NCI-H460 (cell line): ENCODE results near the gene HERC6. TPM values are rescaled to one million over a fixed set of nuclear protein-coding genes. Genes with fewer than 3 reads are reported as not detected.
"Not testable (repeated sequence)": the region's sequence is repeated elsewhere in the genome, so short reads cannot be mapped to it uniquely, and the experiment has no call there.

Experiments
- DNase-seq: peaks from one replicate; pipeline ENCODE4 v3.0.0-alpha.2; 2016; ENCODE audit warnings: low read depth; ENCODE audit errors: extremely low read depth
- total RNA-seq: library from RNA; depleted of rRNA; stranded (reverse); fragments of >200 nt; shearing (Covaris generic); gene quantifications from 2 replicates; pipeline ENCODE4 v1.2.3, GENCODE V29; 2014

HERC6 gene
- total RNA-seq, 1 experiment from 2014 or later, result 5.2 TPM

DNA sequence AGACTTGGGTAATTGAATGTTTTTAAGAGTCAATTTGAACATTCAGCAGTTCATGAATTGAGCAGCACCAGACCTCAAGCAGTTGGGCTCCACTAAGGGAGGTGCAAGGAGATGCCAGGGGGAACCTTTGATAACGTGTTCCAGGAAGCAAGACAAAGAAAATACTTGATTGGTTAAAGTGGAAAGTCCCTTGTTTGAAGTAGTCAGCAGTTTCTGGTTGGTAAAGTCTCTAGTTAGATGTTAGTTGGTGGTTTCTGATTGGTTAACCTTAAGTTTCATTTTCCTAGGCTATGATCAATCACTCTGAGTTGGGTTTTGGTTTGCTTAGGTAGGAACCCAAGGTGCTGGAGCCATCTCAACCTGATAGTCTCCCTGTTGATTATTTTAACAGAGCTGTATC is 4.0 kb downstream of the HERC6 start:
- DNase-seq, result no peak

DNA sequence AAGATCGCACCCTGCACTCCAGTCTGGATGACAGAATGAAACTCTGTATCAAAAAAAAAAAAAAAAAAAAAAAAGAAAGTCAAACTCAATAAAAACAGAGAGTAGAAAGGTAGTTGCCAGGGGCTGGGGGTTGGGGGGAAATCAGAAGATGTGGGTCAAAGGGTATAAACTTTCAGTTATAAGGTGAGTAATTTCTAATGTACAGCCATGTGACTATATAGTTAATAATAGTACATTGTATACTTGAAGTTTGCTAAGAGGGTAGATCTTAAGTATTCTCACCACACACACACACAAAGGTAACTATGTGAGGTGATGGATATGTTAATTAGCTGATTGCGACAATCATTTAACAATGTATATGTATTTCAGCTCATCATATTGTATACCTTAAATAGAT is 11.5 kb downstream of the HERC6 start:
- no peak for DNase-seq

DNA sequence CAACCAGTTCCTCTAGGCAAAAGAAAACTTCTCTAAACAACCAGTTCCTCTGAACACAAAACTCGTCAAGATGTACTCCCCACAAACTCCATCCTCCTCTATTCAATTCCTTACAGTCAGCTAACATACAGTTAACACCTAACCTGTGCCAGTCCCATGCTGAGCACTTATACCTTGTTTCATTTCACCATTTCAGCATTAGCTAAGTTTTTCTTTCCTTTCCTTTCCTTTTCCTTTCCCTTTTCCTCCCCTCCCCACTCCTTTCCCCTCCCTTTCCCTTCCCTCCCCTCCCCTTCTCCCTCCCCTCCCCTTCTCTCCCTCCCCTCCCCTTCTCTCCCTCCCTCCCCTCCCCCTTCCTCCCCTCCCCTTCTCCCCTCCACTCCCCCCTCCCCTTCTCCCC is 13.1 kb downstream of the HERC6 start:
- DNase-seq, result no peak

DNA sequence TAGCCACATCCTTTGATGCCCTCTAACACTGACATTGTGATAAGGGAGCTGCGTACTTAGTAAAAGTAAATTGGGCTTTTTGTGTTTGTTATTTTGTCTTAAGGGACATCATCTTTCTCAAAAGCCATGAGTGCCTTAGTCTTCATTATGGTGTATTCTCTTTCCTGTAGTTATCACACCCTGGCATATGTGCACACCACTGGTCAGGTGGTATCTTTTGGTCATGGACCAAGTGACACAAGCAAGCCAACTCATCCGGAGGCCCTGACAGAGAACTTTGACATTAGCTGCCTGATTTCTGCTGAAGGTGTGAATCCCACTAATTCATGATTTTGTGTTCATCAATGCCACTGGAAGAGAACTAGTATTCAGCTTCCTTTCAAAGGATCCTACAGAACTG is 18.0 kb downstream of the HERC6 start:
- no peak for DNase-seq

DNA sequence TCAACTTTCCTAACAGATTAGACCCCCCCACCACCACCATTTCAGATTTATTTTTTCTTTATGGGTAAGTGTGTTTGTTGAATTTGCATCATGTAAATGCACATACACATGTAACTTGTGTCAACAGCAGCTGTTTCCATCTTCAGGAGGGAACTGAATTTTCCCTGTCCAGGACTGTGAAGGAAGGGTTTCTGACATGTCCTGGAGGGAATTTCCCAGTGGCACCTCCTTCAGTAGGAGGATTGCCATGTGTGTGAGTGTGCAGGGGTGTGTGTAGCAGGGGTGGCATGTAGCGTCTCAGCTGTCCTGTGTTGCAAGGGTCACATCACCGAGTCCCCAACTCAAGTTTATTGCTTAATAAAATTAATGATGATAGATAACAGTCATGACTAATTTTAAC is 19.7 kb downstream of the HERC6 start:
- DNase-seq, result no peak

DNA sequence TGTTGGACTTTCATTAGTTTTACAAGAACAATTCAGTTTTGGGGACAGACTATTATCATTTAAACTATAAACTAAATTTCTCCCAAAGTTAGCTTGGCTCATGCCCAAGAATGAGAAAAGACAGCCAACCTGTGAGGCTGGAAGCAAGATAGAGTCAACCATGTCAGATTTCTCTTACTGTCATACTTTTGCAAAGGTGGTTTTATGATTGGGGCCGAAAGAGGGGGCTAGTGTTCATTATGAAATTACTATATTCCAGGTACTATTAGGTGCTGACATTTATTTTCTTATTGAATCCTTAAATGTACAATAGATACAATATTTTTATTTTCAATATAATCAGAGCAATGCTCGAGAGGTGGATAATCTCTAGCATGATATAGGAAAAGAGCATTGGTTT is 30.6 kb downstream of the HERC6 start:
- no peak for DNase-seq

DNA sequence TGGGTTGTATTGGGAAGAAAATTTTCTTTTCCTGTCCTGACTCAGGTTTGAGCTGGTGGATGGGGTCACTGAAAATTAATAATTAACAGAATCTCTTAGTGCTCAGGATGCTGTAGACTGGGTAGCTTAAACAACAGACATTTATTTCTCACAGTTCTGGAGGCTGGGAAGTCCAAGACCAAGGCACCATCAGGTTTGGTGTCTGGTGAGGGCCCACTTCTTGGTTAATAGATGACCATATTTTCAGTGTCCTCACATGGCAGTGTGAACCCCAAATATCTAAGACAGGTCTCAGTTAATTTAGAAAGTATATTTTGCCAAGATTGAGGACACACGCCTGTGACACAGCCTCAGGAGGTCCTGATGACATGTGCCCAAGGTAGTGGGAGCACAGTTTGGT is 31.1 kb downstream of the HERC6 start:
- no peak for DNase-seq

DNA sequence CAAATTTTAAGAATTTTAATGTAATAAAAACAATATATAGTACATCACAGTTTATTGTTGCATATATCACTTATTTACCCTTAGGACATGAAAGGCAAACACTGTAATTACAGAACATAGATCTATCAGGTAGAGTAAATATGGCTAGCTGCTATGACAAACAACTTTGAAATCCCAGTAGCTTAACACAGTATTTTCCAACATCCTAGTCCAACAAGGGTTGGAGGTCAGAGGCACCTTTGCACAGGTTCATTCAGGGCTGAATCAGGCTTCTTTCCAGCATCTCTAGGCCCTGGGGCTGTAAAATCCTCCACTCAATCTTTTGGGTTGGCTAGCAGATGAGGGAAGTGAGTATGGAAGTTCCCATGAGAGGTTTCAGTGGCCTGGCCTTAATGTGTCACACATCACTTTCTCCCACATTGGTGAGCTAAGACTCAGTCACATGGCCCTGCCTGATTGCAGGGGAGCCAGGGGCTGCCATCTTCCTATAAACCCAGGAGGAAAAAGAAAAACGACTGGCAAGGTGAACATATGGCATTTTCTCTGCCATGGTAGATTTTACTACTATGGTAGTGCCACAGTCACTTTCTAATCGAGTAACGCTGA is 32.9 kb downstream of the HERC6 start:
- DNase-seq, result no peak

DNA sequence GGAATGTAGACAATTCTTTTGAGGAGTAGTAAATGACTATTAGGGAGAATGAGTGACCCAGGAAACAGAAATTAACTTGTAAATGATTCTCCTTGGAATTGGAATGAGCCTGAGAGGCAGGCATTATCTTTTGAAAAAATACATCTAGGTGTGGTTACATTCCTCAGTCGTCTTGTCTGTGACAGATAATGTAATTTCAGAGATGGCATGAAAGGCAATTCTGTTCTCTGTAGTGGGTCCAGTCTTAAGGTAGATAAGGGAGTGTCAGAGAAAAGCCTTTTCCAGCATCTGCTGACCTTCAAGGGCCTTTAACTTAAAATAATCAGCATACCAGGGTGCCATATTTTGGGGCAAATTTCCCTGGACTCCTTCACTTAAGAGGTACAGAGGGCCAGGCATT is 35.1 kb downstream of the HERC6 start:
- no peak for DNase-seq

DNA sequence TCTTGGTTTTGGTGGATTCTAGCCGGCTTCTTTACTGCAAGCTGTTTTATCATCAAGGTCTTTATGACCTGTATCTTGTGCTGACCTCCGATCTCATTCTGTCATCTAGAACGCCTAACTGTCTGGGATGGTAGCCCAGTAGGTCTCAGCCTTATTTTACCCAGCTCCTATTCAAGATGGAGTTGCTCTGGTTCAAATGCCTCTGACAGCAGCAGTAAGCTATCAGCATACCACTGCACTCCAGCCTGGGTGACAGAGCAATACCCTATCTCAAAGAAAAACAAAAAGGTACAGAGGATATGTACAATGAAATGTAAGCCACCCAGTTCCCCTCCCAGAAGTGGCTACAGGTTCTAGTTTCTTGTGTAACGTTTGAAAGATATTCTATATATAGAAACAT is 36.1 kb downstream of the HERC6 start:
- no peak for DNase-seq

DNA sequence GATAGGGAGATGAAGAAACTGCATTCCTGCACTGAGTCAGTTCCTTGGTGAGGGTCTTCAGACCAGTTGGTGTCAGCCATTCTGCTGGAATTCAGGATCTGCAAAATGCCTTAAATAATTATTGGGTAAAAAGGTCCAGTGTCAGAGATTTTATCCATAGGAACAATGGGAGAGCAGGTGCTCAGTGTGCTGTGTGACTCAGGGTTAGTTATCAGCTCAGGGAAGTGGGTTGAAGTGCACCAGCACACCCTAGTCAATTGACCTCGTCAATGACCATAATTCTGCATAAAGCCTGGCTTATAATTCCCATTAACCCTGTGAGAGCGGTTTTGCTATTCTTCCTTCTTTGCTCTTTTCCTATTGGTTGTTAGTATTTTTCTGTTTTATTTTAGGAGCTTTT is 37.3 kb downstream of the HERC6 start:
- DNase-seq, result no peak

DNA sequence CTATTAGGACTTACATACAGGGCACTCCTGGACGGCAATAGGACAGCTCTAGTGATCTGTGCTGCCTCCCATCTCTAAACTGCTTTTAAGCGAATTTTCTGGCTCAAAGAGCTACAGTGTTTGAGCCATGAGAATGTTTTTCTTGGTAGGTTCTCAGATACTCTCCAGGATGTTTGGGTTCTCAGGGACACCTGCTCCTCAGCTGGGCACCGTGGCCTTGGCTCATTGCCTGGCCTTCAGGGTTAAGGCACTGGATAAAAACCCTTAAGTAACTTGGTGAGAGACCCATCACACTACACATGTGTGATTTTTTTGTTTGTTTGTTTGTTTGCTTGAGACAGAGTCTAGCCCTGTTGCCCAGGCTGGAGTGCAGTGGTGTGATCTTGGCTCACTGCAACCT is 39.8 kb downstream of the HERC6 start:
- DNase-seq, result no peak

DNA sequence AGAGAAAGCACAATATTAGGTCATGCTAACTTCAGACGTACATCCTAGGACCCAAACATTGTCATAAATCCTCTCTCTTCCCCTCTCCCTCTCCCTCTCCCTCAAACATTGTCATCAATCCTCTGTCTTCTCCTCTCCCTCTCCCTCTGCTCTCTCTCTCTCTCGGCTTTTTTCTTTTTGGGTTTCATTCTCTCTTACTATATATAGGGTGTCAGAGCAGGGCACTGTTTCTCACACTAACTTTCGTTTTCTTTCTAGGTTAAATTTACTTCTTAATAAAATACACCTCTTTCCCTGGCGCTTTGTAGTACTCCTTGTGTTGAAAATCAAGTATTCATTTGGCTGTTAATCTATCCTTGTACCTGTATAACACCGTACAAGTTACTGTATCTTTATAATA is 41.2 kb downstream of the HERC6 start:
- no peak for DNase-seq

DNA sequence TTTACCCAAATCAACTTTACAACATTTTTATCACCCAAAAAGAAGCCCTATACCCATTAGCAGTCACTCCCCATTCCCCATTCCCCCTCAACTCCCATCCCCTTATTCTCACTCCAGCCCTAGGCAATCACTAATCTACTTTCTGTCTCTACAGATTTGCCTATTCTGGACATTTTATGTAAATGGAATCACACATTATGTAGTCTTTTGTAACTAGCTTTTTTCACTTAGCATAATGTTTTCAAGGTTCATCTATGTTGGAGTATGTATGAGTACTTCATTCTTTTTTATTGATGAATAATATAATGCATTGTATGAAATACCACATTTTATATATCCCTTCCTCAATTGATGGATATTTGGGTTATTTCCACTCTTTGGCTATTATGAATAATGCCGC is 42.2 kb downstream of the HERC6 start:
- no peak for DNase-seq

DNA sequence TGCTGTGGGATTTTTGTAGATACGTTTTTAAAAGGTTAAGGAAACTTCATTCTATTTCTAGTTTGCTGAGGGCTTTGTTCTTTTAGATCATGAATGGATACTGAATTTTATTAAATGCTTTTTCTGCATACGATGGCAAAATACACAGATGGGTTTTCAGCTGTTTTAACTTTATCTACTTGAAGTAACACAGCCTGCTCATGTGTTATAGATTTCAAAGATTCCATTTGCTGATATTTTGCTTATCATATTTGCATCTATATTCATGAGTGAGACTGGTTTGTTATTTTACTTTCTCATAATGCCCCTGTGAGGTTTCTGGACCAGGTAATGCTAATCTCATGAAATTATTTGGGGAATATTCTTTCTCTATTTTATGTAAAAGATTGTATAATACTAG is 43.8 kb downstream of the HERC6 start:
- DNase-seq, result no peak

DNA sequence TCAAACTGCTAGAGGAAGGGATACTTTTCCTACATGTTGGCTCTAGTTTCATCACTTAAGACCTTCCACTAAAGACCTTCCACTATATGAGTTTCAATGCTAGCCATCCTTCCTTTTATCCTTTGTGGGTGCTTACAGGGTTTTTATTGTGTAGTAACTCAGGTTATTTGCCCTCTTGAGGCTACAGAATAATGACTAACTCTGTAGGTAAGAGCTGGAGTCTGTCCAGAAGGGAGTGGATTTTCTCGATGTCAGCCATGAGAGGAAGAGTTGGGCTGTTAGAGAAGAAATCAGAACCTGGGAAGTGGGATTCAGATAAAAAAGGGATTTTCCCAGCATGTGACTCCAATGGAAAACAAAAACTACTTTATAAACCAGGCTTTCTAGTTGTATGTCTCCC is 50.7 kb downstream of the HERC6 start:
- no peak for DNase-seq

DNA sequence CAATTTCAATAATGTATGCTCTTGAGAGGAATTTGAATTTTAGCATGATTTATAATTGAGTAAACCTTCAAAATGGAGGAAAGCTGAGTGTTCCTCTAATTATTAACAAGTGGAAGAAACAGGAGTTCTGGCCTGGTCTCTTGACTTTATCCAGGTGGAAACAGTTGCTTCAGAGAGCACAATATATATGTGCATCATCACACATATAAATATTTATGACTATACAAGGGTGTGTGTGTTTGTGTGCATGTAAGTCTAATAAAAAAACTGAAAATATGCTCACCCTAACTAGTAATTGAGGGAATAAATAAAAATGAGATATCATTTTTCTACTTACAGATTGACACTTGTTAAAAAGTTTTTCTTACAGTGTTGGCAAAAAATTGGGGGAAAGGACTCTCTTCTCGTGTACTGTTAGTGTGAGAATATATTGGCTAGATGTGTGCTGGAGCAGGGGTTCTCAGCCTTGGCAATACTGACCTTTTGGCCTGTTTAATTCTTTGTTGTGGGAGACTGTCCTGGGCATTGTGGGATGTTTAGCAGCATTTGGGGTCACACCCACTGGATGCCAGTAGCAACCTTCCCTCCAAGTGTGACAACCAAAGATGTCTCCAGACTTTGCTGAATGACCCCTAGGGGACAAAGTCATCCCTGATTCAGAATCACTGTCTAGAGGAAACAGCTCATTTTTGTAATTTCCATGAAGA is 57.5 kb downstream of the HERC6 start:
- no peak for DNase-seq

DNA sequence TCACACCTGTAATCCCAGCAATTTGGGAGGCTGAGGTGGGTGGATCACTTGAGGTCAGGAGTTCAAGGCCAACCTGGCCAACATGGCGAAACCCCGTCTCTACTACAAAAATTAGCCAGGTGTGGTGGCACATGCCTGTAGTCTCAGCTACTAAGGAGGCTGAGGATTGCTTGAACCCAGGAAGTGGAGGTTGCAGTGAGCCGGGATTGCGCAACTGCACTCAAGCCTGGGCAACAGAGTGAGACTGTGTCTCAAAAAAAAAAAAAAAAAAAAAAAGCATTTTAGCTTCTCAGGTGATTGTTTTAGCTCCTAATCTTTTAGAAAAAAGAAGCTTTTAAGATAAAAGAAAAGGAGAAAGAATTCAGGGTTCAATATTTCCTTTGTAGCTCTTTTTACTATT is 59.2 kb downstream of the HERC6 start:
- DNase-seq, result not testable (repeated sequence)

DNA sequence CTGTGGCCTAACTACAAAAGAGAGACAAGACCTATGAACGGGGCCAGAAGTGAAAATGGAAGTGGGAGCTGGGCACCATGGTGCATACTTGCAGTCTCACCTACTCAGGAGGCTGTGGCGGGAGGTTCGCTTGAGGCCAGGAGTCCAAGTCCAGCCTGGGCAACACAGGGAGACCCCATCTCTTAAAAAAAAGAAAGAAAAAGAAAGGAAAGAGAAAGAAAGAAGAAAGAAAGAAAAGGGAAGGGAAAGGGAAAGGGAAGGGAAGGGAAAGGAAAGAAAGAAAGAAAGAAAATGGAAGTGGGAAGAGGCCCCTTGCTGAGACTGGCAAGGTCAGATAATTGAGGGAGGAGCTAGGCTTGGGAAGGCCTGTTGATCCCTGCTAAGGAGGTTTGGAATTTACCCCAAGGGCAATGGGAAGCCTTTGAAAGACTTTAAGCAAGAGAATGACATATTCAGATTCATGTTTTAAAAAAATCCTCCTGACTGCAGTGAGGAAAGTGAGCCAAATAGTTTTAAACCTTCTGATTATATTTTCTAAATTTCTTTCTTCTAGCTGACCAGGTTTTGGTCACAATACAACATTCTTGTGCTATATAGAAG is 60.6 kb downstream of the HERC6 start:
- DNase-seq, result no peak

DNA sequence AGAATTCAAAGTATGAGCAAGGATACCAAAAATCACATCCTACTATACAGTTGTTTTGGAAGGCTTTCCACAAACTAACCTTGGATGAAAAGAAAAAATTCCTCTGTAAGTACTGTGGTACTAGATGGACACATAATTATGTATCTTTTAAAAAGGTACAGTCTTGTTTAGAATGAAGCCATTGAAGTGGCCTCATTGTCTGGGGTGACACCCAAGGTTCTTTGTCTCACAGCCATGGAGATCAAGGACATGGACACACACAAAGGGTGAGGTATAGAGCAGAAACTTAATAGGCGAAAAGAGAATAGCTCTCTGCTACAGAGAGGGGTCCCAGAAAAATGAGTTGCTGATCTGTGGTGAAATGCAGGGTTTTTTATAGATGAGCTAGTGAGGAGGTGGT is 61.5 kb downstream of the HERC6 start:
- DNase-seq, result no peak

DNA sequence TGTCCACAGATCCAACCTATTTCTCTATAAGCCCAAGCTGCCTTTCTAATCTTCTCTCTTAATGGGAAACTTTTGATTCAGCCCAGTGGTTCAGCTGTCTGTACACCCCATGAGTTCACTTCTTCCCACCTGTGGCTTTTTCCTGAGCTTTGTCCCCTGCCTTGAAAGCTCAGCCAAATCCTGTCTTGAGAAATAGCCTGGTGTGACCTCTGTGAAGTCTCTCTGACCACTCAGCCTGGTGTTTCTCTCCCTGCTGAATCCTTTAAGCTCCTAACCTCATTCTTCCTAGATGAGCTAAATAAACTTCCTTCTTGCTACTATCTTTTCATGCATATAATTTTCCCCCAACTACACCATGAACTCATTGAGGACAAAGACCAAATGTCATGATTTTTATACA is 63.0 kb downstream of the HERC6 start:
- no peak for DNase-seq

DNA sequence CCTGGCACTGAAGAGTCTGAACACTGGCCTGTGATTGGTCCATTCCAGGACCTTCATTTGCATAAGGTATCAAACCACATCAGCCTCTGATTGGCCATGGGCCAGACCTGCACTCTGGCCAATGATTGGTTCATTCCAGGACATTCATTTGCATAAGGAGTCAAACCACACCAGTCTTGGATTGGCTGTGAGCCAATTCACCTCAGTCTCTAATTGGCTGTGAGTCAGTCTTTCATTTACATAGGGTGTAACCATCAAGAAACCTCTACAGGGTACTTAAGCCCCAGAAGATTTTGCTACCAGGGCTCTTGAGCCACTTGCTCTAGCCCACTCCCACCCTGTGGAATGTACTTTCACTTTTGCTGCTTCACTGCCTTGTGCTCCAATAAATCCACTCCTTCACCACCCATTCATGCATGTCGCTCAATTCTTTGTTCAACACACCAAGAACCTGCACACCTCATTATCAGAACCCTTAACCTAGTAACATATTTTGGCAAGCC is 64.1 kb downstream of the HERC6 start:
- no peak for DNase-seq
